ENCODE results near the gene LCN1. TPM values are rescaled to one million over a fixed set of nuclear protein-coding genes. Genes with fewer than 3 reads are reported as not detected.

LCN1 gene
- total and polyA plus RNA-seq, 2 of the 8 experiments (the other 6 are each of a cell fraction or from before 2014, with no cell fraction given) = not detected

- H3K56ac ChIP-seq (replicated peaks; ENCODE audit: insufficient read length, low read depth, low read length) = no peak overlapping the region
- H3K9ac ChIP-seq (replicated peaks in 1 of 4; ENCODE audit: extremely low read depth in 1 of 4, low read depth in 3 of 4, low read length in 3 of 4) = no peak overlapping the region
- no peak overlapping the region for H3K4ac ChIP-seq (replicated peaks; ENCODE audit: insufficient read length, low read depth, low read length)
- H4K5ac ChIP-seq (ENCODE audit: insufficient read length, low read depth, low read length) = no peak overlapping the region
- H3K23me2 ChIP-seq (ENCODE audit: low read depth, low read length) = no peaks in the 10 kb centered on the region
- no peaks in the 10 kb centered on the region for H3K79me1 ChIP-seq (ENCODE audit: low read depth, low read length)
- H3K4me1 ChIP-seq (replicated peaks in 1 of 4; ENCODE audit: control insufficient read depth in 3 of 4, insufficient read depth in 4 of 4, low read length in 3 of 4) = peaks cover 0 to 2% (median 0%) of the 10 kb centered on the region in 4 experiments; a peak in 1 of 7 replicates
- no peak overlapping the region for H3K4me2 ChIP-seq (ENCODE audit: insufficient read depth in 1 of 2, low read depth in 2 of 2, low read length in 2 of 2)
- H4K20me1 ChIP-seq (replicated peaks in 1 of 2; ENCODE audit: control insufficient read depth in 1 of 2, insufficient read depth in 2 of 2, low read length in 2 of 2) = peaks cover 6 to 9% of the 10 kb centered on the region in 2 experiments
- H3K27ac ChIP-seq (ENCODE audit: low read depth, low read length) = no peak overlapping the region
- 92% methylated on average over 17 of the region's 17 CpGs; no CpG with 5 or more reads in 1 of the 2 experiments for WGBS, 2 experiments (ENCODE audit: extremely low coverage in 1 of 2, insufficient coverage in 1 of 2, insufficient read length in 1 of 2, insufficient replicate concordance in 2 of 2, low coverage in 1 of 2, low lambda C conversion rate in 2 of 2, missing lambda C conversion rate in 1 of 2)
- no peak overlapping the region for H2BK120ac ChIP-seq (replicated peaks; ENCODE audit: low read depth, low read length)
- H2BK5ac ChIP-seq (ENCODE audit: low read depth, low read length) = no peak overlapping the region
- H3K23ac ChIP-seq (ENCODE audit: insufficient read length) = no peak overlapping the region
- H2BK20ac ChIP-seq (ENCODE audit: low read length) = no peak overlapping the region
- ChIA-PET CTCF (ENCODE audit: partially characterized antibody) (interaction anchor here (1.2 to 3.0 kb wide), 2 partner anchors 11 to 75 kb away, joined by 3 to 11 read pairs; partner anchors contain the start of gene MRPS2), POLR2A (ENCODE audit: partially characterized antibody) (interaction anchor here (0.8 to 1.0 kb wide), 2 partner anchors 8 to 13 kb away, joined by 3 read pairs; no protein-coding TSS in a partner anchor)
- FAIRE-seq = no peak
- peaks cover 17 to 49% (median 38%) of the 10 kb centered on the region in 4 experiments for H3K36me3 ChIP-seq (ENCODE audit: control insufficient read depth in 2 of 4, insufficient read depth in 4 of 4, low read length in 3 of 4)
- no peak overlapping the region for H2BK15ac ChIP-seq (ENCODE audit: low read length)
- H3K9me3 ChIP-seq (ENCODE audit: insufficient read depth in 2 of 2, low read depth in 1 of 2, low read length in 1 of 2) = no peaks in the 10 kb centered on the region
- no peak overlapping the region for H4K91ac ChIP-seq (replicated peaks; ENCODE audit: insufficient read length, low read length)
- no peak for DNase-seq (ENCODE audit: low read depth in 1 of 2, low spot score in 2 of 2)
- no peak overlapping the region for H3K18ac ChIP-seq (ENCODE audit: extremely low read depth, low read length)
- H3K4me3 ChIP-seq (ENCODE audit: extremely low read depth in 1 of 4, insufficient read depth in 2 of 4, low read depth in 3 of 4, low read length in 4 of 4) = no peak overlapping the region
- H3K79me2 ChIP-seq (ENCODE audit: control insufficient read depth in 1 of 2, insufficient read depth in 2 of 2, low read length in 2 of 2) = no peaks in the 10 kb centered on the region; a peak in 1 of 4 replicates
- H4K8ac ChIP-seq (ENCODE audit: extremely low read depth, insufficient read depth, low read length) = no peak overlapping the region
- H2AFZ ChIP-seq (ENCODE audit: low read length) = no peak overlapping the region
- H2AK5ac ChIP-seq (ENCODE audit: low read depth, low read length) = no peak overlapping the region
- H3K27me3 ChIP-seq (replicated peaks in 1 of 4; ENCODE audit: control insufficient read depth in 3 of 4, extremely low read depth in 1 of 4, insufficient read depth in 3 of 4, low read length in 3 of 4) = no peaks in the 10 kb centered on the region; a peak in 1 of 7 replicates
- H3K14ac ChIP-seq (ENCODE audit: insufficient read length) = no peak overlapping the region
- H2BK12ac ChIP-seq (ENCODE audit: low read depth, low read length) = no peak overlapping the region
- TF ChIP-seq SAP30 (IDR thresholded peaks at IDR 0.05; ENCODE audit: insufficient read depth, insufficient replicate concordance, low read length) = no peak
- no peak for TF ChIP-seq POLR2AphosphoS5 (IDR thresholded peaks at IDR 0.05; ENCODE audit: low read depth, low read length)
- no peak for TF ChIP-seq ATF2 (IDR thresholded peaks at IDR 0.05; ENCODE audit: low read length)
- TF ChIP-seq SRF (IDR thresholded peaks at IDR 0.05; ENCODE audit: low read depth, low read length) = no peak
Measured at GRCh38 chr9:135488527-135488926, 32.7 kb upstream of the LCN1 start.

Data from H1 (cell line).